Stimulated activated CD4-positive, alpha-beta T cell treated with anti-CD3 and anti-CD28 coated beads, Interleukin-1b, Interleukin-23, amount 100 ng/mL, for 1 hour (primary cell): ENCODE data around the gene SH3BP5L.

Experiments
- DNase-seq, 2 donors: peaks; one replicate each; pipeline ENCODE4 v3.0.0-alpha.2; 2020; ENCODE audit warnings: low read depth in 2 of 2

SH3BP5L gene

GRCh38 chr1:248779350-248779749, 46.4 kb downstream of the SH3BP5L start:
- DNase-seq: no peak

GRCh38 chr1:248778906-248779305, 46.8 kb downstream of the SH3BP5L start:
- no peak for DNase-seq

GRCh38 chr1:248776991-248777390, 48.7 kb downstream of the SH3BP5L start:
- no peak for DNase-seq

- DNase-seq: no peak
Observed at GRCh38 chr1:248775441-248775840, 50.3 kb downstream of the SH3BP5L start.
